AG09319 (cell line): ENCODE results near the gene GALNT14.
A peak's percentile ranks its signal among the peaks of the same experiment; 100 is the strongest.

Experiments
- DNase-seq: peaks from one replicate; pipeline ENCODE4 v3.0.0-alpha.2; 2010; ENCODE audit warnings: low read depth; ENCODE audit errors: extremely low read depth
- TF ChIP-seq, protein P1 (sequence below): IDR thresholded peaks from 2 replicates; pipeline ENCODE4 v1.5.1; 2011; ENCODE audit warnings: low read depth, mild to moderate bottlenecking, inconsistent platforms, low read length, moderate library complexity

GALNT14 gene

DNA sequence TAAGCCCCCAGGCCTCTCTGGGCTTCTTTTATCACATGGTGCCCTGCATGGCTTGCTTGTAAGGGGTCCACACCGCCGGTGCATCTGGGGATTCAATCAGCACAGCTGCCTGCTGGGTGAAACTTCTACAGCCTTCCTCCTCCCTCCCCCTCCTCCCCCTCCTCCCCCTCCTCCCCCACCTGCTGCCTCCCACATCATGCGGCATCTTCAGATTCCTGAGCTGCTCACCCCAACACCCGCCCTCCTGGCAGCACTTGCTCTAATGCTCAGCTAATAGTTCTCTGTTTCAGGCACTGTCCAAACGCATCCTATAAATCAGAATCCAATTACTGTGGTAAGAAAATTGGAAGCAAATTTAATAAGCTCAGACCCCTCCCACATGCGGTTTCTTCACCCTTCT is 150.7 kb downstream of the GALNT14 start:
- no peak for DNase-seq
- TF ChIP-seq, protein P1, sequence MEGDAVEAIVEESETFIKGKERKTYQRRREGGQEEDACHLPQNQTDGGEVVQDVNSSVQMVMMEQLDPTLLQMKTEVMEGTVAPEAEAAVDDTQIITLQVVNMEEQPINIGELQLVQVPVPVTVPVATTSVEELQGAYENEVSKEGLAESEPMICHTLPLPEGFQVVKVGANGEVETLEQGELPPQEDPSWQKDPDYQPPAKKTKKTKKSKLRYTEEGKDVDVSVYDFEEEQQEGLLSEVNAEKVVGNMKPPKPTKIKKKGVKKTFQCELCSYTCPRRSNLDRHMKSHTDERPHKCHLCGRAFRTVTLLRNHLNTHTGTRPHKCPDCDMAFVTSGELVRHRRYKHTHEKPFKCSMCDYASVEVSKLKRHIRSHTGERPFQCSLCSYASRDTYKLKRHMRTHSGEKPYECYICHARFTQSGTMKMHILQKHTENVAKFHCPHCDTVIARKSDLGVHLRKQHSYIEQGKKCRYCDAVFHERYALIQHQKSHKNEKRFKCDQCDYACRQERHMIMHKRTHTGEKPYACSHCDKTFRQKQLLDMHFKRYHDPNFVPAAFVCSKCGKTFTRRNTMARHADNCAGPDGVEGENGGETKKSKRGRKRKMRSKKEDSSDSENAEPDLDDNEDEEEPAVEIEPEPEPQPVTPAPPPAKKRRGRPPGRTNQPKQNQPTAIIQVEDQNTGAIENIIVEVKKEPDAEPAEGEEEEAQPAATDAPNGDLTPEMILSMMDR = no peak

DNA sequence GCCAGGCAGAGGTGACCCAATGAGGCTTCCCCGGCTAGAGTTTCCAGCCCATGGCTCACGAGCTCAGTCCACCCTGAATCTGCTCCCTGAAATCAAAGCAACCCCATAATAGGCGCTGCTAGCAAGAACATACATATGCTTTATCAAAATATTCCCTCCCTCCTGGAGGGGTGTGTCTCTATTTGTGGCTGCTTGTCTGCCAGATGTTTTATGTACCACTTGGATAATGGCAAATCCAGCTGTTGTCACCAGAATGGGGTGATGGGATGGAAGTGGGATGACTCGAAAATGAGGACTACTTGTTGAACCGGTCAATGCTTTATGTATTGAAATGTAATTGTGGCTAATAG is 152.0 kb downstream of the GALNT14 start:
- no peak for DNase-seq
- TF ChIP-seq, protein P1 = no peak

- no peak for DNase-seq
- TF ChIP-seq, protein P1 = no peak
Measured at GRCh38 chr2:30985493-30986230, 152.6 kb downstream of the GALNT14 start.

GRCh38 chr2:30984148-30984547 is 154.1 kb downstream of the GALNT14 start:
- no peak for DNase-seq
- TF ChIP-seq, protein P1 = no peak

- TF ChIP-seq, protein P1 = no peak
- DNase-seq = no peak
Measured at GRCh38 chr2:30981510-30981909, 156.7 kb downstream of the GALNT14 start.

DNA sequence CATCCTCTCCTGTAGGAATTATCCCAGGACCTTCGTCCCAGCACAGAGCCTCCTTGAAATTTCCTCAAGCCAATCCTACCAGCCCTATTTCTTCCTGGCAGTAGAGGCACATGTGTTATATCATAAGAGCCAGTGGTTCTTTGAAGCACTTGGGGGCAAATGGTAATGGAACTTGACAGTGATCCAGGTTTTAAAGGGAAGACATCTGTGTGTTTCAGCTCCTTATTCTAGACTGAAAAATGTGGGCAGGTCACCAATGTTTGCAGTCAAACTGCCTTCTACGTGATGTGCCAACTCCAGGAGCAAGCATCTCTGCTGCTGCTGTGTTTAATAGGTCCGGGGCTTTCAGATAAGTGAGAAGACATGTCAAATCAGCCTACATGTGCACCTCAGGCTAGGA is 157.1 kb downstream of the GALNT14 start:
- TF ChIP-seq, protein P1 = no peak
- DNase-seq = peak; percentile 28

DNA sequence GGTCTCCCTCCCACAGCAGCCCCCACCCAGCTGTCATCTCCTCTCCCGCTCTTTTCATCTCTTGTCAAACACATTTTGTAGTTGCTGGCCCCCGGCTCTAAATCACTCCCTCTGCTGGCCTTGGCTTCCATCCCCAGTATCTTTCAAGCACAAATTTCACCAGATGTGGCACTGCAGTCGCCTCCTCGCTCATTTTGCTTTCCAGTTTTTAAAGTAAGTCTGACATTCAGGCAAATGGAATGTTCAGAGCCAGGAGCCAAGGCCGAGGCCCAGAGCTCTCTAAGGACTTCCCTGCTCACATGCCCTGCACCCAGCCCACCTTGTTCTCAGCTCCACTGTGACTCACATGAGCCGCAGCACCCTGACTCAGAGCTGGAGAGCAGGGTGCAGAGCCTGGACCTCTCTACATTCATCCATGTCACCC is 158.4 kb downstream of the GALNT14 start:
- TF ChIP-seq, protein P1 = peak; percentile 73
- peak; percentile 54 for DNase-seq
